GM12891 (cell line): ENCODE measurements around the gene POLR2J.
"Not testable (repeated sequence)": the region's sequence is repeated elsewhere in the genome, so short reads cannot be mapped to it uniquely, and the experiment has no call there.

Experiments
- PAX5 ChIP-seq: IDR thresholded peaks from 2 replicates; pipeline ENCODE4 v1.6.1; 2011; ENCODE audit warnings: low read length, moderate library complexity, mild to moderate bottlenecking; ENCODE audit not compliant: insufficient read depth, severe bottlenecking
- POLR2A ChIP-seq: IDR thresholded peaks from 2 replicates; pipeline ENCODE4 v1.6.1; 2011; ENCODE audit warnings: low read depth, low read length, control low read depth
- POLR2AphosphoS5 ChIP-seq: IDR thresholded peaks from 2 replicates; pipeline ENCODE4 v1.6.1; 2011; ENCODE audit warnings: low read depth, low read length, control low read depth
- POU2F2 ChIP-seq: IDR thresholded peaks from 2 replicates; pipeline ENCODE4 v1.6.1; 2011; ENCODE audit warnings: low read depth, mild to moderate bottlenecking, control low read depth, low read length, moderate library complexity
- SPI1 ChIP-seq: IDR thresholded peaks from 2 replicates; pipeline ENCODE4 v1.6.1; 2011; ENCODE audit warnings: low read depth, low read length, control low read depth
- TAF1 ChIP-seq: IDR thresholded peaks from 2 replicates; pipeline ENCODE4 v1.6.1; 2011; ENCODE audit warnings: low read depth, low read length, control low read depth

DNA sequence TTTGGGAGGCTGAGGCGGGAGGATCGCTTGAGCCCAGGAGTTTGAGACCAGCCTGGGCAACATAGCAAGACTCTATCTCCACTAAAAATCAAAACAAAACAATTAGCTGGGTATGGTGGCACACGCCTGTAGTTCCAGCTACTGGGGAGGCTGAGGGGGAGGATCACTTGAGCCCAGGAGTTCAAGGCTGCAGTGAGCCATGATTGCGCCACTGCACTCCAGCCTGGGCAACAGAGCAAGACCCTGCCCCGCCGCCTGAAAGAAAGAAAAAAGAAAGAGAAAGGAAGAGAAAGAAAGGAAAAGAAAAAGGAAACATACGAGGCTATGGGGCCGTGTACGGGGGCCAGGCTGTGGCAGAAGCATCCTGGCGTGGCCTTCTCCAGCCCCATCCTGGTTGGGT, 23.8 kb downstream of the POLR2J start:
- not testable (repeated sequence) for TF ChIP-seq PAX5, POLR2A, TAF1, POLR2AphosphoS5, SPI1, POU2F2
